Measurements from ENCODE around the gene FOXP3.

DNA sequence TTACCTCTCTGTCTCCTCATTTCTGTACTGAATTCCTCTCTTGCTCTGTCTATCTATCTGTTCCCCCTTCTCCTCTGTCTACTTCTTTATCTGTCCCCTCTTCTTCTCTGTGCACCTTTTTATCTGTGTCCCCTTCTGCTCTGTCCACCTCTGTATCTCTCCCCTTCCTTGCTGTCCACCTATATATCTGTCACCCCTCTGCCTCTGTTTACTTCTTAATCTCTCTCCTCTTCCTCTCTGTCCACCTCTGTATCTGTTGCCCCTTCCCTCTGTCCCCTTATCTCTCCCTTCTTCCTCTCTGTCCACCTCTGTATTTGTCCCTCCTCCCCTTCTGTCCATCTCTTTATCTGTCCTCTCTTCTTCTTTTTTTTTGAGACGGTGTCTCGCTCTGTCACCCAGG, 20.3 kb downstream of the FOXP3 start:
- TF ChIP-seq, protein P1, sequence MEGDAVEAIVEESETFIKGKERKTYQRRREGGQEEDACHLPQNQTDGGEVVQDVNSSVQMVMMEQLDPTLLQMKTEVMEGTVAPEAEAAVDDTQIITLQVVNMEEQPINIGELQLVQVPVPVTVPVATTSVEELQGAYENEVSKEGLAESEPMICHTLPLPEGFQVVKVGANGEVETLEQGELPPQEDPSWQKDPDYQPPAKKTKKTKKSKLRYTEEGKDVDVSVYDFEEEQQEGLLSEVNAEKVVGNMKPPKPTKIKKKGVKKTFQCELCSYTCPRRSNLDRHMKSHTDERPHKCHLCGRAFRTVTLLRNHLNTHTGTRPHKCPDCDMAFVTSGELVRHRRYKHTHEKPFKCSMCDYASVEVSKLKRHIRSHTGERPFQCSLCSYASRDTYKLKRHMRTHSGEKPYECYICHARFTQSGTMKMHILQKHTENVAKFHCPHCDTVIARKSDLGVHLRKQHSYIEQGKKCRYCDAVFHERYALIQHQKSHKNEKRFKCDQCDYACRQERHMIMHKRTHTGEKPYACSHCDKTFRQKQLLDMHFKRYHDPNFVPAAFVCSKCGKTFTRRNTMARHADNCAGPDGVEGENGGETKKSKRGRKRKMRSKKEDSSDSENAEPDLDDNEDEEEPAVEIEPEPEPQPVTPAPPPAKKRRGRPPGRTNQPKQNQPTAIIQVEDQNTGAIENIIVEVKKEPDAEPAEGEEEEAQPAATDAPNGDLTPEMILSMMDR (IDR thresholded peaks at IDR 0.05) = no peak
- no peak for TF ChIP-seq POLR2A (IDR thresholded peaks at IDR 0.05)
- no peak for TF ChIP-seq POLR2AphosphoS5 (IDR thresholded peaks at IDR 0.05)

All from transverse colon (tissue), 4 donors.